Stimulated activated CD4-positive, alpha-beta T cell treated with anti-CD3 and anti-CD28 coated beads, TNF-alpha, amount 100 ng/mL, for 24 hours (primary cell): Measurements from ENCODE around the gene CAD.
"Not testable (repeated sequence)": the region's sequence is repeated elsewhere in the genome, so short reads cannot be mapped to it uniquely, and the experiment has no call there.

ENCODE experiments used
- DNase-seq, 3 experiments: peaks; one replicate each; pipeline ENCODE4 v3.0.0-alpha.2; 2020; ENCODE audit warnings: low read depth in 3 of 3

Gene CAD

DNA sequence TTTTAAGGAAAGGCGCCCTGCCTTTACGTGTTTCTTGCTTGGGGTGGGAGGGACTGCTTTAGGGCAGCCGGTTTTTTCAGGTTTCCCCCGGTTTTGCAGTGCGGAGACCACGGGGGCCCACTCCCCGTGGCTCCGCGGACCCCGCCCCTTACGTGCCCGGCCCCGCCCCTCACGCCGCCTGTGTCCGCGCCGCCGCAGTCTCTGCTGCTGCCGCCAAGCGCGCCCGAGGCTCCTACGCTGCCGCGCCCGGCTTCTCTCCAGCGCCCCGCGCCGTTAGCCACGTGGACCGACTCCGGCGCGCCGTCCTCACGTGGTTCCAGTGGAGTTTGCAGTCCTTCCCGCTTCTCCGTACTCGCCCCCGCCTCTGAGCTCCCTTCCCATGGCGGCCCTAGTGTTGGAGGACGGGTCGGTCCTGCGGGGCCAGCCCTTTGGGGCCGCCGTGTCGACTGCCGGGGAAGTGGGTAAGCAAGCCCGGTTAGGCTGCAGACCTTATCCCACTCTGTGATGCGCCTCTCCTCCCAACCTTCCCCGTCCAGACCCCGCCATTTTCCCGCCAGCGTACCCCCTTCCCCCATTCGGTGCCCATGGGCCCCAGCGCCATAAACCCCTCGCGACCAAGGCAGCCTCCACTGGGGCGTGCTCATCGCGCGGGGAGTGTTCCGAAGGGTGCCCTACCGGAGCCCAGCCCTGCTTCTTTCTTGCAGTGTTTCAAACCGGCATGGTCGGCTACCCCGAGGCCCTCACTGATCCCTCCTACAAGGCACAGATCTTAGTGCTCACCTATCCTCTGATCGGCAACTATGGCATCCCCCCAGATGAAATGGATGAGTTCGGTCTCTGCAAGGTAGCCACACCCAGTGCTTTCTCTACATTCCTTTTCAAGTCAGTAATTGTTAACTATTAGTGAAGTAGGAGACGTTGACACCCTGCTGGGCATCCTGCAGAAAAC lies at the start of gene CAD:
CAD (plus strand) TSS at position 197 of the 949 bp plus-strand sequence; CDS start at position 380, 183 bp downstream.
- DNase-seq, result peak; percentile 79 to 91 (median 81)

DNA sequence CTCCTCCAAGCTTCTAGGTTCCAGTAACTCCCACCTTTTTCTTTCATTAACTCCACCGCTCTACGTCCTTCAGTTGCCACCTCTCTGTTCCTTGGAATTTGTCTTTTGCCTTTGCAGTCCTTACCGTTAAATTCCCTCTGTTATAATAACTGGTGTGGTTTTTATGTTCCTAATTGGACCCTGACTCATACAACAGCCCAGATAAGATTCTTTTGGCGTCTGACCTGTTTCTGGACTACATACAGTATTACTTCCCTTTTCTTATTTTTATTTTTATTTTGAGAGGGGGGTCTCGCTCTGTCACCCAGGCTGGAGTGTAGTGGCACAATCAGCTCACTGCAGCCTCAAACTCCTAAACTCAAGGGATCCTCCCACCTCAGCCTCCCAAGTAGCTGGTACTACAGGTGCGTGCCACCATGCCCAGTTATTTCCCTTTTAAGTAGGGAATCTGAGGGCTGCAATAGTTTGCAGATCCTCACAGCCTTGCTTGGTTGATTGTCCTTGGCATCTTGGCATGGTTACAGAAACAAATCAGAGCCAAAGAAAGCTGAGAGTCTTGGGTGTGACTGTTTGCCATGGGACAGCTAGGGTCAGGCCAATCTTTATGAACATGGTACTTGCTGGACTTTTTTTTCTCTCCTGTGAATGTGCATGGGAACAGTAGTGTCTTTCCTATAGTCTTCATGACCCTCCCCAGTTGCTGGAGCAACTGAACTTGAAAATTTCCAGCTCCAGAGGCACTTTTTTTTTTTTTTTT lies 46.4 kb upstream of the CAD start:
- DNase-seq, result no peak

DNA sequence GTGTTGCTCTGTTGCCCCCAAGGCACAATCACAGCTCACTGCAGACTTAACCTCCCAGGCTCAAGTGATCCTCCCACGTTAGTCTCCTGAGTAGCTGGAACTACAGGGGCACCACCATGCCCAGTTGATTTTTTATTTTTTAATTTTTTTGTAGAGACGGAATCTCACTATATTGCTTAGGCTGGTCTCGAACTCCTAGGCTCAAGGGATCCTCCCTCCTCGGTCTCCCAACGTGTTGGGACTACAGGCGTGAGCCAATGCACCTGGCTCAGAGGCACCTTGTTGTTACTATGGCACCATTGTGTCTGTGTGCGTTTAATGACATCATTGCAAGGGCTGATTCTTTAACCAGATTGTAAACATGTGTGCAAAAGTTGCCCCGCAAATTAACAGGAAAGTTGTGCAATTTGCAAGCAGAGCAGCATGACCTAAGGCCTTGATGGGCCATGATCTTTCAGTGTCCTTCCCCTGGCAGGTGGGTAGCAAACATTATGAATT lies 45.8 kb upstream of the CAD start:
- no peak for DNase-seq

DNA sequence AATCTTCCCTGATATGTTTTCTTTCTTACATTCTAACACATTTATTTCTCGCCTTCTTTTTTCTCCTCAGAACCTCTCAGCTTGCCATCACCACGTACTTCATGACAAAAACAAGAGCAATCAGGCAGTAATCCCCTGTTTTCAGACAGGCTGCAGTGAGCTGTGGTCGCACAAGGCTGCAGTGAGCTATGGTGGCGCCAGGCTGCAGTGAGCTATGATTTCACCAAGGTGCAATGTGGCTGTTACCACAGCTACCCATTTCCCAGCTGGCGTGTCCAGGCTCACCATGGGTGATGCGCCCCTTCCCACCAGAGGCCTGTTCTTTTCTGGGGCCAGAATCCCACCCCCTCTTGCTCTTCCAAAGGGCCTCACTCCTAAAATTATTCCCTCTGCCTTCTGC lies 42.5 kb upstream of the CAD start:
- no peak for DNase-seq

DNA sequence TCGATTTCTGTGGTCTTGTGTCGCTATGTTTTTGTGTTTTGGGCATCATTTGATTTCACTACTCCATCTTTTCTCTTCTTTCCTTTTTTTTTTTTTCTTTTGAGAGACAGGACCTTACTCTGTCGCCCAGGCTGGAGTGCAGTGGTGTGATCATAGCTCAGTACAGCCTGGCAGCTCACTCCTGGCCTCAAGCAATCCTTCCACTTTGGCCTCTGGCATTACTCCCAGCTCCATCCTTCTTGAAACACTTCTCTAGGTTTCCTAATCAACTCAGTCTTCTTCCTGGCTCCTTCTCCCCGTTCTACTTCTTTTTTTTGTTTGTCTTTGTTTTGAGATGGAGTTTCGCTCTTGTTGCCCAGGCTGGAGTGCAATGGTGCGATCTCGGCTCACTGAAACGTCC lies 41.8 kb upstream of the CAD start:
- DNase-seq, result no peak

- not testable (repeated sequence) for DNase-seq
Measured at GRCh38 chr2:27175781-27176180, 41.4 kb upstream of the CAD start.

GRCh38 chr2:27177441-27178351 lies 39.5 kb upstream of the CAD start:
- DNase-seq, result no peak

GRCh38 chr2:27178469-27178868 lies 38.7 kb upstream of the CAD start:
- no peak for DNase-seq

- DNase-seq, result no peak
Measured at GRCh38 chr2:27179344-27180000, 37.7 kb upstream of the CAD start.

DNA sequence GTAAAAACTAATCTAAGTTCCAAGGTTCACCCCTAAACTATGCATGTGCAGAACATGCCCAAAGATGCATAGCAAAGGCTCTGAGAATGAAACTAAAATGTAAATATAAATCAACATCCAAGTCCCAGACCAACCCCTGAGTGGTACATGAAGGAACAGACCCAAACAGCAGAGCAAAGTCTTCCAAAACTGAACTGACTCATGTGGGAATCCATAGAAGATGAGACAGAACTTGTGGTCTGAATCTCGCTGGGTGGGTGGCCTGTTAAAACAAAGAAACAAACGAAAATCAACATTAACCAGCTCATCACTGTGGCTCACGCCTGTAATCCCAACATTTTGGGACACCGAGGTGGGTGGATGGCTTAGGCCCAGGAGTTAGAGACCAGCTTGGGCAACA lies 34.8 kb upstream of the CAD start:
- DNase-seq, result no peak

- DNase-seq, result no peak
Measured at GRCh38 chr2:27184115-27184514, 33.1 kb upstream of the CAD start.

- DNase-seq, result no peak
Measured at GRCh38 chr2:27185331-27186026, 31.7 kb upstream of the CAD start.

DNA sequence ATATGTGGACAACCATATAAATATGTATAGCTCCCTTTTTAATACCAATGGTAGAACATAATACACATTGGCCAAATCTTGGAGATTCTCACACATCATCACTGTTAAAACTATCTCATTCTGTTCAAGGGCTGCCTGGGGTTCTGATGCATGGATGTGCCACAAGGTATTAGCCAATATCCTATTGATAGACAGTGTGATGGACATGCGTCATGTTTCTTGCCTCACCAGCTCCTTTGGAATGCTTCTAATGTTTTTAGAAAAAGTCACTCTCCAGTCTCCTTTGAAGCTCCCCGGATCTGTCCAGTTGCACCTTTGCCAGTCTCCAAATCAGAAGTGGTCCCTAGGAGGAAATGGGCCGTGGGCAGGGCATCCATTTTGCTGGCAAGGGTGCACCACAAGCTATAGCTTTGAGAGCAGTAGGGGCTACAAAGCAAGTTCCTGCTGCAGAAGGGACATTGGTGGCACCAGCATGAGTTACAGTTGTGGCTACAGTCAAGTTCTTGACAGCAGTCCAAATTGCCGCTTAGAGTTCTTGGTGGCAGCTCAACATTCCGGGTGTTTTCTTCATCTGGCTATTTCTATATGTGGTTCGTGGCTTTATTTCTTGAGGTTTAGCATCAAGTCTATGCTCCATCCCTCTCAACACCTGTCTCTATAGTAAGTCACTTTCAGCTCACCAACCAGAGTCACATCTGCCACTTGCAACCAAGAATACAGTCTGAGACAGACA lies 30.4 kb upstream of the CAD start:
- DNase-seq, result no peak

GRCh38 chr2:27189989-27190388 lies 27.2 kb upstream of the CAD start:
- DNase-seq, result no peak

DNA sequence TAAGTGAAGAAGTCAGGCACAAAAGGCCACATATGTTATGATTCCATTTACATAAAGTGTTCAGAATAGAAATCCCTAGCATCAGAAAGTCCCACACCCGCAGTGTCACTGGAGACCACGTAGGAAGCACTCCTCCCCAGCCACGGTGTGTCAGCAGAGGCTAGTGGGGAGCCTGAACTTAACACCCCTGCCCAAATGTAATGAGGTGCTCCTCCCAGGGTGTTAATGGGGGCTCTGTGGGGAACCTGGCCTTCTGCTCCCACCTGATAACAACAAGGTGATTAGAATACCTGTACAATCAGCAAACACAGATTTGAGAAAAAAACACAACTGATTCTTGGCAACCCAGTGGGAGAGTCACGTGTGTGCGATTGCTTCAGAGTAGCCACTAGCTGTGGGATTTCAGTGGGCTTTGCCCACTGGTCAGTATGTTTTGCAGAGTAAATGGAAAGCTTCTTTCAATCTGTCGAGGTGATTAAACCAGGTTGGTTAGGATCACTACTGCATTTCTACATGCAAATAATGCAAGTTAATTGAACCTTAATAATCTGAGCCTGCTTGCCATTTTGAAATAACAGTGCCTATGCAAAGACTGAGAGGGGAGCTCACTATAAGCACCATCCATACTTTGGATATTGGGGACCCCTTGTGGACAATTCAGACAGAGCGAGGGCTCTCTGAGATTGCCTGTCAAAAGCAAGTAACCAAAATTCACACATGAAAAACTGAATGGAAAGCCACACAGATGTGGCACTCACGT lies 25.9 kb upstream of the CAD start:
- DNase-seq, result peak in 2 of 3 experiments; percentile 13 to 35

DNA sequence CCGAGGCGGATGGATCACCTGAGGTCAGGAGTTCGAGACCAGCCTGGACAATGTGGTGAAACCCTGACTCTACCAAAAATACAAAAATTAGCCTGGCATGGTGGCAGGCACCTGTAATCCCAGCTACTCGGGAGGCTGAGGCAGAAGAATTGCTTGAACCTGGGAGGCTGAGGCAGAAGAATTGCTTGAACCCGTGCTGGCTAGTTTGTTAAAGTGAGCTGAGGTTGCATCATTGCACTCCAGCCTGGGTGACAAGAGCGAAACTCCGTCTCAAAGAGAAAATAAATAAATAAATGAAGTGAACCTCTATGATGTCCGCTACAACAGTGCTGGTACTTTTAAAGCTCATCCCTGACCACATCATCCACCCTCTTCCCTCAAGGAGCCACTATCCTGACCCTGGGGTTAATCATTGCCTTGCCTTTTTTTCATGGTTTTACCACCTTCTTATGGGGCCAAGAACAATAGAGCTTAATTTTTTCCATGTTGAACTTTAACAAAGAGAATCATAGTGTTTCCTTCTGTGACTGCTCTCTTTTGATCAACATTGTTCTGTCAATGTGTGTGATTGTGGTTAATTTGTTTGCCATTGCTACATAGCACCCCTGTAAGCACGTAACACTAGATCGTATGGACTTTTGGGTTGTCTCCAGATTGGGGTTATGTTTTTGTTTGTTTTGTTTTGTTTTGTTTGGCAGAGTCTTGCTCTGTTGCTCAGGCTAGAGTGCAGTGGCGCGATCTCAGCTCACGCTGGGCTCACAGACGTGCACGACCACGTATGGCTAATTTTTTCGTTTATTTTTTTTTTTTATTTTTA lies 22.4 kb upstream of the CAD start:
- no peak for DNase-seq

GRCh38 chr2:27195799-27196198 lies 21.4 kb upstream of the CAD start:
- not testable (repeated sequence) for DNase-seq

DNA sequence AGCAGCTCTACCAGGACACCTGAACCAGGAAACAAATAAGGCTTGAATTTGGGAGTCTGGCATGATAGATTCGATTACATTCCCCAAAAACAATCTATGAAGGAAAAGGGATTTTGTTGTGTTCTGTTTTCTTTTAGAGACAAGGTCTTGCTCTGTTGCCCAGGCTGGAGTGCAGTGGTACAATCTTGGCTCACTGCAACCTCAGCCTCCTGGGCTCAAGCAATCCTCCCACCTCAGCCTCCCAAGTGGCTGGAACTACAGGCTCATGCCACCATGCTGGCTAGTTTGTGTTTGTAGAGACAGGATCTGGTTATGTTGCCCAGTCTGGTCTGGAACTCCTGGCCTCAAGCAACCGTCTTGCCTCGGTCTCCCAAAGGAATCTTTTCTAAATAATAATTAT lies 19.1 kb upstream of the CAD start:
- DNase-seq, result not testable (repeated sequence)
